Peyer's patch (tissue), 4 donors: ENCODE results near the gene IQGAP2.

Experiments used
- POLR2A ChIP-seq, 2 donors: fragments of 450-650 bp; IDR thresholded peaks; one replicate each; pipeline ENCODE4 v1.5.1; 2017; ENCODE audit warnings: antibody characterized with exemption in 2 of 2, mild to moderate bottlenecking in 2 of 2, moderate library complexity in 2 of 2
- TF ChIP-seq, protein P1 (sequence below), 6 experiments: fragments of 450-650 bp in 4 of 6; fragments of 200-600 bp in 2 of 6; sonication (generic) in 1 of 6; IDR thresholded peaks; one replicate each; pipeline ENCODE4 v1.5.1; 2017 to 2019; ENCODE audit warnings: antibody characterized with exemption in 6 of 6, mild to moderate bottlenecking in 3 of 6, moderate library complexity in 1 of 6

DNA sequence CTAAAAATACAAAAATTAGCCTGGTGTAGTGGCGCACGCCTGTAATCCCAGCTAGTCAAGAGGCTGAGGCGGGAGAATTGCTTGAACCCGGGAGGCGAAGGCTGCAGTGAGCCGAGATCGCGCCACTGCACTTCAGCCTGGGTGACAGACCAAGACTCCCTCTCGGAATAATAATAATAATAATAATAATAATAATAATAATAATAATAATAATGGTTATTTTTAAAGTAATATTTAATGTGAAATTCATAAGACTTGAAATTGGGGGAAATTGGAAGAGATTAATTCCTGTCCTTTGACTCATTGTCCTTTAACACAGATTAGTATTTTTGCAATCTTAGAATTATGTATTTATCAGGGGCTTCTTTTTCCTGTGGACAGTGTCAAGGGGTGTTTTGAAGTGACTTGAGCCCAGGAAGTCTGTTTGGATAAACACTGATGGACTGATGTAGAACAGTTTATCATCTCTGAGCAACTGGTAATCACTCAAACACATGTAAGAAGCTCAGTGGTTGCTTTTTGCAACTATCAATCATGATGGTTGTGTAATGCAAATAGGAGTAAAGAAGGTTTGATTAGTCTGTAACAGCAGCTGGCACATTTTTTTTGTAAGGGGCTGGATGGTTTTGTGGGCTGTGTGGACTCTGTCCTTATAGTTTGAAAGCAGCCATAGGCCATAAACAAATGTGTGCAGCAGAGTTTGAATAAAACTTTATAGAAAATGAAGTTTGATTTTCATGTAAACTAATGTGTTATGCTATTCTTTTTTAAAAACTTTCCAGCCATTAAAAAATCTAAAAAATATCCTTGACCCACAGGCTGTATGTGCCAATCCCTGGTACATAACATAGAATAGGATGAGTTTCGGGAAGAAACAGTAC, 126.6 kb downstream of the IQGAP2 start:
- TF ChIP-seq, protein P1, sequence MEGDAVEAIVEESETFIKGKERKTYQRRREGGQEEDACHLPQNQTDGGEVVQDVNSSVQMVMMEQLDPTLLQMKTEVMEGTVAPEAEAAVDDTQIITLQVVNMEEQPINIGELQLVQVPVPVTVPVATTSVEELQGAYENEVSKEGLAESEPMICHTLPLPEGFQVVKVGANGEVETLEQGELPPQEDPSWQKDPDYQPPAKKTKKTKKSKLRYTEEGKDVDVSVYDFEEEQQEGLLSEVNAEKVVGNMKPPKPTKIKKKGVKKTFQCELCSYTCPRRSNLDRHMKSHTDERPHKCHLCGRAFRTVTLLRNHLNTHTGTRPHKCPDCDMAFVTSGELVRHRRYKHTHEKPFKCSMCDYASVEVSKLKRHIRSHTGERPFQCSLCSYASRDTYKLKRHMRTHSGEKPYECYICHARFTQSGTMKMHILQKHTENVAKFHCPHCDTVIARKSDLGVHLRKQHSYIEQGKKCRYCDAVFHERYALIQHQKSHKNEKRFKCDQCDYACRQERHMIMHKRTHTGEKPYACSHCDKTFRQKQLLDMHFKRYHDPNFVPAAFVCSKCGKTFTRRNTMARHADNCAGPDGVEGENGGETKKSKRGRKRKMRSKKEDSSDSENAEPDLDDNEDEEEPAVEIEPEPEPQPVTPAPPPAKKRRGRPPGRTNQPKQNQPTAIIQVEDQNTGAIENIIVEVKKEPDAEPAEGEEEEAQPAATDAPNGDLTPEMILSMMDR (IDR thresholded peaks at IDR 0.05): no peak
- TF ChIP-seq POLR2A (IDR thresholded peaks at IDR 0.05): no peak
